Activated CD4-positive, alpha-beta T cell treated with anti-CD3 and anti-CD28 coated beads for 36 hours (primary cell): ENCODE results near the gene RAD51B. TPM values are rescaled to one million over a fixed set of nuclear protein-coding genes. Genes with fewer than 3 reads are reported as not detected.
"Not testable (repeated sequence)": the region's sequence is repeated elsewhere in the genome, so short reads cannot be mapped to it uniquely, and the experiment has no call there.

Experiments
- ATAC-seq: fragments of 200-7000 bp; cut with Tn5 transposase; one replicate; pipeline ENCODE4 v1.10.0; 2021; ENCODE audit warnings: mild to moderate bottlenecking, moderate library complexity
- CTCF ChIA-PET: fragments of 350-600 bp; sonication (Branson Sonifier 250); formaldehyde crosslinking; loops from one replicate; lab custom pipeline; 2021; ENCODE audit warnings: antibody characterized with exemption; lab: Charles Lee
- POLR2A ChIA-PET: fragments of 350-600 bp; sonication (Branson Sonifier 250); formaldehyde crosslinking; loops from one replicate; lab custom pipeline; 2021; ENCODE audit warnings: antibody characterized with exemption, inconsistent platforms; lab: Charles Lee
- DNase-seq: peaks from one replicate; pipeline ENCODE4 v3.0.0-alpha.2; 2020
- H3K27ac Mint-ChIP-seq: one replicate; pipeline ENCODE4 v1.8.0; 2021; ENCODE audit warnings: mixed read lengths
- H3K27me3 Mint-ChIP-seq: one replicate; pipeline ENCODE4 v1.8.0; 2021; ENCODE audit warnings: mixed read lengths
- H3K36me3 Mint-ChIP-seq: one replicate; pipeline ENCODE4 v1.8.0; 2021; ENCODE audit warnings: low read depth, mixed read lengths
- H3K4me1 Mint-ChIP-seq: one replicate; pipeline ENCODE4 v1.8.0; 2021; ENCODE audit warnings: mixed read lengths
- H3K4me3 Mint-ChIP-seq: one replicate; pipeline ENCODE4 v1.8.0; 2021; ENCODE audit warnings: mild to moderate bottlenecking, moderate library complexity, mixed read lengths
- H3K9me3 Mint-ChIP-seq: one replicate; pipeline ENCODE4 v1.8.0; 2021; ENCODE audit warnings: low read depth, mixed read lengths
- intact Hi-C, 2 experiments: fragments of 100-400 bp; cut with DNase I in 1 of 2; cut with micrococcal nuclease in 1 of 2; formaldehyde crosslinking; loops; one replicate each; pipeline versions ENCODE4 v1.14.2 to v1.15.1; 2022 to 2024; cut with DNase I, micrococcal nuclease
- total RNA-seq, 2 experiments: library from RNA; stranded (reverse); gene quantifications; one replicate each; pipeline ENCODE4 v1.2.3, GENCODE V29; 2021

The RAD51B gene
- total RNA-seq, 2 experiments from 2014 or later: 26.4 to 39.9 TPM

DNA sequence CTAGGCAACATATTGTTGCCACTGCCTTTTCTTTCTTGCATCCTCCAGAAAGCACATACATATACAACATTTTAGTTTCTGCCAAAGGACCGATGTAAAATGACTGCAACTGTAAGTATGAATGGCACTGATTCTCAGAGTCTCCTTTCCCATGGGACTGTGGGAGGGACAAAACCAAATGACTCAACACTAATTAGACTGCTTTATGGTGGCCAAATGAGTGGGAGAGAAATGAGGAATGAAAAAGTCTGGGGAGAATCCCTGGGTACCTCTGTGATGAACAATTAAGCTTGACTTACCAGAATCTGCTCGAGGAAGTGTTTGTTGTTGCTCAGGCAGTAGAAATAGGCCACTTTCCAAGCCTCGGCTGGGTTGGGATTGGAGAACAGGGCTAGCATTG is 13.3 kb upstream of the RAD51B start:
- H3K36me3 Mint-ChIP-seq: peaks cover 23% of the 10 kb centered on the region
- H3K4me3 Mint-ChIP-seq: no peak overlapping the region
- no peaks in the 10 kb centered on the region for H3K9me3 Mint-ChIP-seq
- H3K27me3 Mint-ChIP-seq: no peaks in the 10 kb centered on the region
- no peak for ATAC-seq
- ChIA-PET POLR2A (no interaction called here), CTCF (interaction anchor here (0.6 to 1.3 kb wide), 5 partner anchors 10 to 1301 kb away, joined by 3 read pairs; no protein-coding TSS in a partner anchor)
- intact Hi-C loops: no loop called here
- no peak for DNase-seq
- H3K4me1 Mint-ChIP-seq: no peaks in the 10 kb centered on the region
- H3K27ac Mint-ChIP-seq: no peak overlapping the region

GRCh38 chr14:67814821-67815220 is 4.8 kb upstream of the RAD51B start:
- DNase-seq (no peak), ATAC-seq (no peak)

DNA sequence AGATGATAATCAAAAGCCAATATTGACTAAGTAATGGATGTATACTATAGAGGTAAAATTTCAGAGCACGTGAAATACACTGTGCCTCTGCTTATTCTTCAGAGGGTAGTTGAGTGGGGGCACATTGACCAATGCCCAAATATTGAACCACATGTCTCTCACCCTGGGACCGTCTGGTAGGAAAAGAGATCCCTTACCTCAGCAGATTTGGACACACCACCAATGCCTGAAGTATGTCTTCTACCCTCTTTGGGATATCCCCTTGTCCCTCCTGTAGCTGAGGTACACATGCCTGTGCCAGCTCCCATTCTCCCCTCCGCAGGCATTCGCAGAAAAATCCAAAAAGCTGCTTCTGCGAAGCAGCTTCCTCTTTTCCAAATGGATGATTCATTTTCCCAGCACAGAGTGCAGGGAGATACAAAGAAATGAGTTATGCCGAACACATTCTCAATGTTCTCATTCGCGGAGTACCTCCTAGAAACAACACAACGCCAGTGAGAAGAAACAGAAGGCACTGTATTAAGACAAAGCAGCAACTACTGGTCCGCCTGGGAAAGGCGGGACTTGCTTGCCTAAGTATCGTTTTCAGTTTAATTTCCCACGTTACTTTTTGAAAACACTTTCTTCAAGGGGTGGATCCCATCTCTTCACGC is 3.9 kb upstream of the RAD51B start:
- intact Hi-C loops: loop anchor here (1.0 to 5.0 kb wide), 12 partner anchors 120 to 1952 kb away; partner anchors contain the start of genes EIF2S1 (in 2 of the 2), ERH (in 2 of the 2), RDH11 (in 2 of the 2) and SLC39A9 (in 2 of the 2)
- Mint-ChIP-seq H3K9me3 (no peaks in the 10 kb centered on the region), H3K4me3 (peak overlapping the region; percentile 89), H3K36me3 (peaks cover 6% of the 10 kb centered on the region), H3K4me1 (peaks cover 39% of the 10 kb centered on the region), H3K27ac (peak overlapping the region; percentile 92), H3K27me3 (no peaks in the 10 kb centered on the region)
- ChIA-PET CTCF (interaction anchor here (0.8 to 1.1 kb wide), 3 partner anchors 110 to 997 kb away, joined by 3 read pairs; partner anchors contain the start of gene PIGH), POLR2A (no interaction called here)
- DNase-seq (no peak), ATAC-seq (no peak)

More at GRCh38 chr14:67814821-67815220, 4.8 kb upstream of the RAD51B start:
- Mint-ChIP-seq H3K9me3 (no peaks in the 10 kb centered on the region), H3K36me3 (peaks cover 6% of the 10 kb centered on the region), H3K27ac (peak overlapping the region; percentile 92), H3K4me1 (peaks cover 35% of the 10 kb centered on the region), H3K4me3 (peak overlapping the region; percentile 89), H3K27me3 (no peaks in the 10 kb centered on the region)
- CTCF ChIA-PET: interaction anchor here (1.1 kb wide), 1 partner anchor 998 kb away, joined by 3 read pairs; no protein-coding TSS in a partner anchor
- POLR2A ChIA-PET: no interaction called here
- intact Hi-C loops: loop anchor here (5.0 kb wide), 7 partner anchors 977 to 1952 kb away; partner anchors contain the start of genes ERH (in 2 of the 2), SLC39A9 (in 2 of the 2), ZFP36L1 (in 2 of the 2) and ACTN1 (in 1 of the 2)

DNA sequence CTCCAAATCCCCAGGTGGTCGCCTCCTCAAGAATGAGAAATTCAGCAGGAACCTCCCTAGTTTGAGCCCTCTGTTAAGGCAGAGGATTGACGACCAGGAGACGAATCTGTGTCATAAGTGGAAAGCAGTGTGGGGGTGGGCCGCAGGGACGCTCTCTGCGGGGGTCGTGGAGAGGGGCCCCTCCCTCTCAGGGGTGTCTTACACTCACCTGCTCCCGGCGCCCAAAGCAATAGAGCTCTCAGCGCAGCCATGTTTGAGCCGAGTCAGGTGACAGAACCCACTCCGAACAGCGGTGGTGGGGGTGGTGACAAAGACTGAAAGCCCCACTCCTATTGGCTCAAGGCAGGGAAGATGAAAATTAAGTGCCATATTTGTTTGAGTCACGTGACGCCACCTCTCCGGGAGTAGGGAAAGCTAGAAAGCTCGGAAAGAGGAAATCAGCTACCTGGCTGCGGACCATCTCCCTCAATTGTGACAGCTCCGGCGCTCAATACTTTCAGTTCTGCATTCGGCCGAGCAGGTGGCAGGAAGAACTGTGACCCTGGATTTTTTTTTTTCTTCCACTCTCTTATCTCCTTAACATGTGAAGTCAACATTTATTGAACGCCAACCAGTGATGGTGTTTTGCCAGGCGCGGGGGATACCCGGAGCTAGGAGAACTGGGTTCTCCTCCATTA is 3.1 kb upstream of the RAD51B start, which contains the start of gene ZFYVE26:
Gene ZFYVE26 (minus strand): TSS at position 265 of the 677 bp plus-strand sequence. CDS start 627 bp downstream, outside the sequence.
- POLR2A ChIA-PET: interaction anchor here (0.6 to 1.7 kb wide), 3 partner anchors 12 to 1776 kb away, joined by 4 read pairs; partner anchors contain the start of genes ATP6V1D and EIF2S1
- peak; percentile 95 for DNase-seq

GRCh38 chr14:67817750-67818438 is 1.7 kb upstream of the RAD51B start:
- Mint-ChIP-seq H3K27ac (no peak overlapping the region), H3K4me1 (peaks cover 45% of the 10 kb centered on the region), H3K36me3 (peaks cover 2% of the 10 kb centered on the region), H3K27me3 (no peaks in the 10 kb centered on the region), H3K9me3 (no peaks in the 10 kb centered on the region), H3K4me3 (peak overlapping the region; percentile 95)
- DNase-seq (no peak), ATAC-seq (no peak)
- intact Hi-C loops: loop anchor here (2.0 to 5.0 kb wide), 9 partner anchors 577 to 1949 kb away; partner anchors contain the start of genes ERH (in 2 of the 2), SLC39A9 (in 2 of the 2), ZFP36L1 (in 2 of the 2) and ACTN1 (in 1 of the 2)
- ChIA-PET CTCF (interaction anchor here (0.8 kb wide), 1 partner anchor 791 kb away, joined by 3 read pairs; no protein-coding TSS in a partner anchor), POLR2A (interaction anchor here (1.7 kb wide), 1 partner anchor 13 kb away, joined by 4 read pairs; no protein-coding TSS in a partner anchor)

More for the DNA sequence above, 3.1 kb upstream of the RAD51B start, which contains the start of gene ZFYVE26:
- peak; percentile 89 for ATAC-seq
- intact Hi-C loops: loop anchor here (1.0 to 5.0 kb wide), 12 partner anchors 121 to 1951 kb away; partner anchors contain the start of genes EIF2S1 (in 2 of the 2), ERH (in 2 of the 2), RDH11 (in 2 of the 2) and SLC39A9 (in 2 of the 2)
- Mint-ChIP-seq H3K27me3 (no peaks in the 10 kb centered on the region), H3K36me3 (peaks cover 6% of the 10 kb centered on the region), H3K27ac (peak within 1 kb of the TSS; percentile 92), H3K4me1 (peaks cover 45% of the 10 kb centered on the region), H3K9me3 (no peaks in the 10 kb centered on the region), H3K4me3 (peak within 1 kb of the TSS; percentile 89)
- CTCF ChIA-PET: interaction anchor here (0.8 to 1.0 kb wide), 3 partner anchors 19 to 216 kb away, joined by 3 read pairs; partner anchors contain the start of gene PIGH

DNA sequence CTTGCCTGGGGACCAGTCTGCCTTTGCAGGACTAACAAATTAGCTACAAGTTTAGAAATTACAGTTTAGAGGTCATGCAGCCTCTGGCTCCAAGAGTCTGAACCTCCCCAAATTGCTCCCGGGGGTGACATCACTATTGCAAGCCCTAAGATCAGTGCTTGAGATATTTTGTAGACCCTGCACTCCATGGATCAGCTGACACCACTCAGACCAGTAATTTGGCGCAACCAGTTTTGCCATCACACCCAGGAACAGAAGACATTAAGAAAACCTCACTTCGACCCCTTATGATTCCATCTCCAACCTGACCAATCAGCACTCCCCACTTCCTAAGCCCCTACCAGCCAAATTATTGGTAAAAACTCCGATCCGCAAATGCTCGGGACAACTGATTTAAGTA is 1.1 kb upstream of the RAD51B start:
- DNase-seq, POLR2A ChIA-PET, H3K27me3 Mint-ChIP-seq, H3K9me3 Mint-ChIP-seq, H3K36me3 Mint-ChIP-seq, CTCF ChIA-PET, ATAC-seq: not testable (repeated sequence)
- Mint-ChIP-seq H3K4me1 (peaks cover 45% of the 10 kb centered on the region), H3K4me3 (peak overlapping the region; percentile 95), H3K27ac (peak overlapping the region; percentile 17)
- intact Hi-C loops: loop anchor here (2.0 to 5.0 kb wide), 9 partner anchors 578 to 1949 kb away; partner anchors contain the start of genes ERH (in 2 of the 2), SLC39A9 (in 2 of the 2), ZFP36L1 (in 2 of the 2) and ACTN1 (in 1 of the 2)

- peak; percentile 25 for ATAC-seq
- H3K36me3 Mint-ChIP-seq: peaks cover 5% of the 10 kb centered on the region
- ChIA-PET CTCF (interaction anchor here (0.9 to 1.0 kb wide), 2 partner anchors 113 to 220 kb away, joined by 3 read pairs; partner anchors contain the start of gene PIGH), POLR2A (no interaction called here)
- no peaks in the 10 kb centered on the region for H3K27me3 Mint-ChIP-seq
- peak overlapping the region; percentile 95 for H3K4me3 Mint-ChIP-seq
- intact Hi-C loops: no loop called here
- peak overlapping the region; percentile 94 for H3K27ac Mint-ChIP-seq
- DNase-seq: peak; percentile 53
- H3K4me1 Mint-ChIP-seq: peaks cover 31% of the 10 kb centered on the region
- no peaks in the 10 kb centered on the region for H3K9me3 Mint-ChIP-seq
Observed at GRCh38 chr14:67820428-67820971, 921 bp downstream of the RAD51B start.

DNA sequence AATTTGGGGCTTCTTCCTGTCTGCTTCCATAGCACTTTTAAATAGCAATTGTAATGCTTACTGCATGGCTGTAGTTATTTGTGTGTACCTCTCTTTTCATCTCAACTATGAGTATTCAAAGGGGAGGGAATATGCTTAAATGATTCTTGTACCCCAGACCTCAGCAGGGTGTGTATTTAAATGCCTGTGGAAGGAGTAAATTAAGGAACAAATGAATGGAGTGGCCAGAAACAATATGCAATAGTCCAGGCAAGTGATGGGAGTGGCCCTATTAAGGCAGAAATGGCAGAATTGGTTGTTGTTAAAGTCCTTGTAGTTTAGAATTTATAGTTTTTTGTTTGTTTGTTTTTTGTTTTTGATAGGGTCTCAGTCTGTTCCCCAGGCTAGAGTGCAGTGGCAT is 1.5 kb downstream of the RAD51B start:
- no peak overlapping the region for H3K27ac Mint-ChIP-seq
- H3K27me3 Mint-ChIP-seq: no peaks in the 10 kb centered on the region
- ChIA-PET CTCF (interaction anchor here (0.7 kb wide), 1 partner anchor 995 kb away, joined by 3 read pairs; no protein-coding TSS in a partner anchor), POLR2A (interaction anchor here (0.5 to 0.7 kb wide), 2 partner anchors 404 to 1319 kb away, joined by 5 to 9 read pairs; no protein-coding TSS in a partner anchor)
- peaks cover 9% of the 10 kb centered on the region for H3K36me3 Mint-ChIP-seq
- peak overlapping the region; percentile 95 for H3K4me3 Mint-ChIP-seq
- ATAC-seq (no peak), DNase-seq (no peak)
- intact Hi-C loops: no loop called here
- H3K9me3 Mint-ChIP-seq: no peaks in the 10 kb centered on the region
- peaks cover 26% of the 10 kb centered on the region for H3K4me1 Mint-ChIP-seq

DNA sequence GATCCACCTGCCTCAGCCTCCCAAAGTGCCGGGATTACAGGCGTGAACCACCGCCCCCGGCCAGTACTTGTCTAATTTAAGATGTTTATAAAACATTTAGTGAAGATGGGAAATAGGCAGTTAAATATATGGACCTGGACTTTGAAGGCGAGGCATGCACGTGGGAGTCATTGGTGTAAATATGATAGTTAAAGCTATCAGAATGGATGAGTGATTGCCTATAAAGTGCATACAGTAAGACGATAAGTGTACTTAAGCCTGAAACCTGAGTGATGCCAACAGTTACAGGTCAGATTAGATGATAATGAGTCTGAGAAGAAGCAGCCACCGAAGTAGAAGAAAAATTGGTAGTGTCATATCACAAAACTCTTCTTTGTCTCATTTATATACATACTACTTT is 11.5 kb downstream of the RAD51B start:
- ATAC-seq (no peak), DNase-seq (no peak)
- Mint-ChIP-seq H3K36me3 (peaks cover 33% of the 10 kb centered on the region), H3K9me3 (no peaks in the 10 kb centered on the region), H3K4me3 (no peak overlapping the region), H3K27ac (no peak overlapping the region), H3K4me1 (no peaks in the 10 kb centered on the region), H3K27me3 (no peaks in the 10 kb centered on the region)
- intact Hi-C loops: loop anchor here in 1 of 2 experiments (10.0 kb wide), 1 partner anchor 984 kb away; no protein-coding TSS in a partner anchor
- CTCF ChIA-PET: interaction anchor here (0.7 kb wide), 1 partner anchor 1590 kb away, joined by 3 read pairs; no protein-coding TSS in a partner anchor
- POLR2A ChIA-PET: no interaction called here

DNA sequence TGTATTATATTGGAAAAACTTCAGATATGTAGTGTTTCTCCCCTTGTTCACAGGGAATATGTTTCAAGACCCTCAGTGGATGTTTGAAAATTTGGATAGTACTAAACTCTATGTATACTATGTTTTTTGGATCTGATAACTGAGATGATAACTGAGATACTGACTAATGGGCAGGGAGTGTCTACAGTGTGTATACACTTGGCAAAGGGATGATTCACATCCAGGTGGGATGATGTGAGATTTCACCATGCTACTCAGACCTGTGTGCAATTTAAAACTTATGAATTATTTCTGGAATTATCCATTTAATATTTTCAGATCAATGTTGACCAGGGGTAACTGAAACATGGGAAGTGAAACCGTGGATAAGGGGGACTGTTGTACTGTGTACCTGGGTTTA is 13.8 kb downstream of the RAD51B start:
- DNase-seq (no peak), ATAC-seq (no peak)
- ChIA-PET CTCF (interaction anchor here (0.8 kb wide), 1 partner anchor 111 kb away, joined by 3 read pairs; no protein-coding TSS in a partner anchor), POLR2A (no interaction called here)
- Mint-ChIP-seq H3K27me3 (no peaks in the 10 kb centered on the region), H3K9me3 (no peaks in the 10 kb centered on the region), H3K36me3 (peaks cover 25% of the 10 kb centered on the region), H3K4me1 (no peaks in the 10 kb centered on the region), H3K4me3 (no peak overlapping the region), H3K27ac (no peak overlapping the region)
- intact Hi-C loops: loop anchor here in 1 of 2 experiments (10.0 kb wide), 1 partner anchor 981 kb away; no protein-coding TSS in a partner anchor
